GM10248 (cell line): ENCODE measurements around the gene ZNF500.

ENCODE experiments used
- CTCF ChIA-PET: fragments of 300-600 bp; sonication (Branson Sonifier 250); formaldehyde crosslinking; extraction: SDS; loops from one replicate; lab custom pipeline; 2021; ENCODE audit warnings: antibody characterized with exemption; lab: Yijun Ruan, JAX
- POLR2A ChIA-PET: fragments of 350-650 bp; sonication (Branson Sonifier 250); formaldehyde crosslinking; extraction: SDS; loops from one replicate; lab custom pipeline; 2020; ENCODE audit warnings: antibody characterized with exemption; lab: Yijun Ruan, JAX
- DNase-seq: peaks from one replicate; pipeline ENCODE4 v3.0.0; 2012; ENCODE audit errors: extremely low spot score
- CTCF ChIP-seq: IDR thresholded peaks from 2 replicates; pipeline ENCODE4 v1.5.1; 2012; ENCODE audit warnings: mild to moderate bottlenecking, low read depth; ENCODE audit errors: extremely low read depth, missing control alignments, control extremely low read depth

Gene ZNF500

GRCh38 chr16:4737545-4737944 lies 29.4 kb downstream of the ZNF500 start:
- no peak for DNase-seq
- ChIA-PET POLR2A (no interaction called here), CTCF (interaction anchor here (1.2 kb wide), 1 partner anchor 10 kb away, joined by 3 read pairs; no protein-coding TSS in a partner anchor)
- TF ChIP-seq CTCF: no peak

- CTCF ChIA-PET: interaction anchor here (1.1 kb wide), 1 partner anchor 10 kb away, joined by 3 read pairs; no protein-coding TSS in a partner anchor
- POLR2A ChIA-PET: no interaction called here
- no peak for DNase-seq
- no peak for TF ChIP-seq CTCF
Measured at GRCh38 chr16:4736546-4736945, 30.4 kb downstream of the ZNF500 start.

GRCh38 chr16:4734730-4735535 lies 32.0 kb downstream of the ZNF500 start:
- TF ChIP-seq CTCF: no peak
- peak; percentile 96 for DNase-seq
- CTCF ChIA-PET: interaction anchor here (1.0 to 2.0 kb wide), 13 partner anchors 10 to 333 kb away, joined by 3 to 10 read pairs (median 5); partner anchors contain the start of gene NUDT16L1
- POLR2A ChIA-PET: interaction anchor here (0.5 to 1.6 kb wide), 10 partner anchors 9 to 150 kb away, joined by 3 to 11 read pairs (median 4); partner anchors contain the start of gene NUDT16L1

GRCh38 chr16:4734063-4734729 lies 32.8 kb downstream of the ZNF500 start, which contains the start of the genes ANKS3 and DNAAF8:
ANKS3 (minus strand) TSS chr16:4734271; CDS start chr16:4730149, 4,122 bp downstream.
DNAAF8 (plus strand) TSS chr16:4734537; CDS start chr16:4736515, 1,978 bp downstream.
- POLR2A ChIA-PET: interaction anchor here (0.5 to 1.6 kb wide), 10 partner anchors 8 to 149 kb away, joined by 3 to 8 read pairs (median 4); partner anchors contain the start of gene NUDT16L1
- CTCF ChIA-PET: interaction anchor here (1.0 to 2.0 kb wide), 13 partner anchors 9 to 332 kb away, joined by 3 to 10 read pairs (median 5); partner anchors contain the start of gene NUDT16L1
- peak; percentile 92 for DNase-seq
- TF ChIP-seq CTCF: no peak

GRCh38 chr16:4733747-4734062 lies 33.3 kb downstream of the ZNF500 start:
- DNase-seq: no peak
- POLR2A ChIA-PET: interaction anchor here (0.6 to 1.6 kb wide), 4 partner anchors 8 to 103 kb away, joined by 3 to 8 read pairs (median 6); no protein-coding TSS in a partner anchor
- no peak for TF ChIP-seq CTCF
- CTCF ChIA-PET: interaction anchor here (1.0 to 2.0 kb wide), 8 partner anchors 11 to 222 kb away, joined by 4 to 10 read pairs (median 6); no protein-coding TSS in a partner anchor
